ENCODE measurements around the gene PPCDC. TPM values are rescaled to one million over a fixed set of nuclear protein-coding genes. Genes with fewer than 3 reads are reported as not detected.

Gene PPCDC
- polyA plus RNA-seq, 1 experiment, result 5.5 TPM

GRCh38 chr15:74994236-74994635 is 29.2 kb upstream of the PPCDC start:
- H3K4me3 ChIP-seq (ENCODE audit: low read depth, low read length), result no peak overlapping the region
- CTCF ChIA-PET, result no interaction called here
- no peak overlapping the region for H3K27ac ChIP-seq (ENCODE audit: low read depth, low read length)
- peaks cover 21% of the 10 kb centered on the region for H3K27me3 ChIP-seq (ENCODE audit: control insufficient read depth, insufficient read depth, low read length)
- DNase-seq (ENCODE audit: low read depth, low spot score), result no peak
- TF ChIP-seq CTCF (IDR thresholded peaks at IDR 0.05; ENCODE audit: low read depth, low read length), result no peak
- POLR2A ChIA-PET, result no interaction called here
- peaks cover 3% of the 10 kb centered on the region; the same call in 1 of the 2 replicates for H3K9me3 ChIP-seq (ENCODE audit: control insufficient read depth, insufficient read depth, low read length)

GRCh38 chr15:74994685-74995084 is 28.7 kb upstream of the PPCDC start:
- TF ChIP-seq CTCF (IDR thresholded peaks at IDR 0.05; ENCODE audit: low read depth, low read length), result no peak
- ChIA-PET CTCF (no interaction called here), POLR2A (interaction anchor here (0.6 to 1.0 kb wide), 2 partner anchors 24 to 207 kb away, joined by 3 to 4 read pairs; partner anchors contain the start of gene C15orf39)
- no peak overlapping the region for H3K4me3 ChIP-seq (ENCODE audit: low read depth, low read length)
- no peak for DNase-seq (ENCODE audit: low read depth, low spot score)
- H3K9me3 ChIP-seq (ENCODE audit: control insufficient read depth, insufficient read depth, low read length), result peaks cover 3% of the 10 kb centered on the region; the same call in 1 of the 2 replicates
- peaks cover 21% of the 10 kb centered on the region for H3K27me3 ChIP-seq (ENCODE audit: control insufficient read depth, insufficient read depth, low read length)
- H3K27ac ChIP-seq (ENCODE audit: low read depth, low read length), result no peak overlapping the region

GRCh38 chr15:74995182-74995778 is 28.1 kb upstream of the PPCDC start, which contains the start of gene SCAMP5:
Gene SCAMP5 (plus strand): TSS chr15:74995563. CDS start chr15:75011840, 16,277 bp downstream.
- DNase-seq (ENCODE audit: low read depth, low spot score), result peak; percentile 78
- Histone ChIP-seq H3K4me3 (ENCODE audit: low read depth, low read length) (peak within 1 kb of the TSS; percentile 71), H3K9me3 (ENCODE audit: control insufficient read depth, insufficient read depth, low read length) (peaks cover 3% of the 10 kb centered on the region; the same call in 1 of the 2 replicates), H3K27ac (ENCODE audit: low read depth, low read length) (no peak within 1 kb of the TSS), H3K27me3 (ENCODE audit: control insufficient read depth, insufficient read depth, low read length) (peaks cover 21% of the 10 kb centered on the region)
- no peak for TF ChIP-seq CTCF (IDR thresholded peaks at IDR 0.05; ENCODE audit: low read depth, low read length)
- ChIA-PET POLR2A (interaction anchor here (0.6 to 1.0 kb wide), 3 partner anchors 23 to 206 kb away, joined by 3 to 4 read pairs (median 4); partner anchors contain the start of gene C15orf39), CTCF (interaction anchor here (0.6 kb wide), 1 partner anchor 208 kb away, joined by 3 read pairs; no protein-coding TSS in a partner anchor)

- CTCF ChIA-PET, result interaction anchor here (0.6 to 1.4 kb wide), 2 partner anchors 45 to 207 kb away, joined by 3 to 5 read pairs; no protein-coding TSS in a partner anchor
- Histone ChIP-seq H3K27ac (ENCODE audit: low read depth, low read length) (no peak overlapping the region), H3K27me3 (ENCODE audit: control insufficient read depth, insufficient read depth, low read length) (peaks cover 21% of the 10 kb centered on the region), H3K9me3 (ENCODE audit: control insufficient read depth, insufficient read depth, low read length) (peaks cover 3% of the 10 kb centered on the region; the same call in 1 of the 2 replicates), H3K4me3 (ENCODE audit: low read depth, low read length) (peak overlapping the region; percentile 71)
- DNase-seq (ENCODE audit: low read depth, low spot score), result no peak
- POLR2A ChIA-PET, result interaction anchor here (0.6 kb wide), 1 partner anchor 103 kb away, joined by 4 read pairs; no protein-coding TSS in a partner anchor
- TF ChIP-seq CTCF (IDR thresholded peaks at IDR 0.05; ENCODE audit: low read depth, low read length), result no peak
These were observed 27.3 kb upstream of the PPCDC start for GRCh38 chr15:74995779-74996765.

All from AG04450 (cell line).